Loucy (cell line): ENCODE data around the gene COL6A1.

Experiments used
- EZH2phosphoT487 ChIP-seq: fragments of 200-600 bp; IDR thresholded peaks from 2 replicates; pipeline ENCODE4 v1.6.1; 2018; ENCODE audit warnings: antibody characterized with exemption, mild to moderate bottlenecking, moderate library complexity, borderline replicate concordance
- TF ChIP-seq, protein P1 (sequence below): fragments of 200-600 bp; sonication (generic); conservative IDR thresholded peaks from 2 replicates; pipeline ENCODE4 v1.5.1; 2014; ENCODE audit warnings: mild to moderate bottlenecking, antibody characterized with exemption, low read length

DNA sequence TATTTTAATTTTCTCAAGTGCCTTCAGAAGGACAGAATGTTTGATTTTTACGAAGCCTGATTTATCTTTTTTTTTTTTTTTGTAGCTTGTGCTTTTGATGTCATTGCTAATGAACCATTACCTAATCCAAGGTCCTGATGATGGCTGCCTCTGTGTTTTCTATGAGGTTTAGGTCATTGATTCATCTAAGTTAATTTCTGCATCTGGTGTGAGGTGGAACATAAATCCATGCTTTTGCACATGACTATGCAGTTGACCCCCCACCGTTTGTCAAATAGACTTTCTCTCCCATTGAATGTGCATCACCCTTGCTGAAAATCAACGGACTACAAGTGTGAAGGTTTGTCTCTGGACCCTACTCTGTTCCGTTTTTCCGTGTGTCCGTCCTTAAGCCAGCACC, 50.5 kb downstream of the COL6A1 start:
- TF ChIP-seq, protein P1, sequence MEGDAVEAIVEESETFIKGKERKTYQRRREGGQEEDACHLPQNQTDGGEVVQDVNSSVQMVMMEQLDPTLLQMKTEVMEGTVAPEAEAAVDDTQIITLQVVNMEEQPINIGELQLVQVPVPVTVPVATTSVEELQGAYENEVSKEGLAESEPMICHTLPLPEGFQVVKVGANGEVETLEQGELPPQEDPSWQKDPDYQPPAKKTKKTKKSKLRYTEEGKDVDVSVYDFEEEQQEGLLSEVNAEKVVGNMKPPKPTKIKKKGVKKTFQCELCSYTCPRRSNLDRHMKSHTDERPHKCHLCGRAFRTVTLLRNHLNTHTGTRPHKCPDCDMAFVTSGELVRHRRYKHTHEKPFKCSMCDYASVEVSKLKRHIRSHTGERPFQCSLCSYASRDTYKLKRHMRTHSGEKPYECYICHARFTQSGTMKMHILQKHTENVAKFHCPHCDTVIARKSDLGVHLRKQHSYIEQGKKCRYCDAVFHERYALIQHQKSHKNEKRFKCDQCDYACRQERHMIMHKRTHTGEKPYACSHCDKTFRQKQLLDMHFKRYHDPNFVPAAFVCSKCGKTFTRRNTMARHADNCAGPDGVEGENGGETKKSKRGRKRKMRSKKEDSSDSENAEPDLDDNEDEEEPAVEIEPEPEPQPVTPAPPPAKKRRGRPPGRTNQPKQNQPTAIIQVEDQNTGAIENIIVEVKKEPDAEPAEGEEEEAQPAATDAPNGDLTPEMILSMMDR, result no peak
- TF ChIP-seq EZH2phosphoT487, result no peak
